WI38 (cell line): ENCODE data around the gene CKS1B.

Experiments used
- H3K4me3 ChIP-seq: 2 replicates; pipeline ENCODE4 v1.5.1; 2011; ENCODE audit warnings: low read depth, mild to moderate bottlenecking, control low read depth, low read length
- TF ChIP-seq, protein P1 (sequence below): IDR thresholded peaks from 2 replicates; pipeline ENCODE4 v1.5.1; 2012; ENCODE audit warnings: low read depth, mild to moderate bottlenecking, control low read depth, low read length

CKS1B gene

DNA sequence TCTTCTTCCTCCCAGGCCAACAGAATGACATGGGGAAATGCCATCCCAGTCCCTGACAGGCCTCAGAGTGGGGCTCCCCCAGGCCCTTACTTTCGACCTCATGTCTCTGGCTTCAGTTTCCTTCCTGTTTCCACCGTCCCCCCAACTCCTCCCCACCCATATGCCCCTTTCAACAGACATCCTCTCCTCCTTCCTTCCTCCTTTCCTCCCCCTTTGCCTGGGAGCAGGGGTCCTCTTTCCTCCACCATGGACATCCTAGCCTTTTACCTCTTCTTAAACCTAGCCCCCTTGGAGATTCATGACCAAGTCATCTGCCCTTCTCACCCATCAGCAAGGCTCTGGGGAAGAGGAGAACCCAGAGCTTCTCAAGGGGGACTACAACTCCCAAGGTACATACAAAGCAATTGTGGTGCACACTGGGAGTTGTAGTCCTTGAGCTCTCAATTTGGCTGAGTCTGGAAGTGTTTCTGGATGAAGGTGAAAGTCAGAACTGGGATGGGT, 32.2 kb downstream of the CKS1B start:
- TF ChIP-seq, protein P1, sequence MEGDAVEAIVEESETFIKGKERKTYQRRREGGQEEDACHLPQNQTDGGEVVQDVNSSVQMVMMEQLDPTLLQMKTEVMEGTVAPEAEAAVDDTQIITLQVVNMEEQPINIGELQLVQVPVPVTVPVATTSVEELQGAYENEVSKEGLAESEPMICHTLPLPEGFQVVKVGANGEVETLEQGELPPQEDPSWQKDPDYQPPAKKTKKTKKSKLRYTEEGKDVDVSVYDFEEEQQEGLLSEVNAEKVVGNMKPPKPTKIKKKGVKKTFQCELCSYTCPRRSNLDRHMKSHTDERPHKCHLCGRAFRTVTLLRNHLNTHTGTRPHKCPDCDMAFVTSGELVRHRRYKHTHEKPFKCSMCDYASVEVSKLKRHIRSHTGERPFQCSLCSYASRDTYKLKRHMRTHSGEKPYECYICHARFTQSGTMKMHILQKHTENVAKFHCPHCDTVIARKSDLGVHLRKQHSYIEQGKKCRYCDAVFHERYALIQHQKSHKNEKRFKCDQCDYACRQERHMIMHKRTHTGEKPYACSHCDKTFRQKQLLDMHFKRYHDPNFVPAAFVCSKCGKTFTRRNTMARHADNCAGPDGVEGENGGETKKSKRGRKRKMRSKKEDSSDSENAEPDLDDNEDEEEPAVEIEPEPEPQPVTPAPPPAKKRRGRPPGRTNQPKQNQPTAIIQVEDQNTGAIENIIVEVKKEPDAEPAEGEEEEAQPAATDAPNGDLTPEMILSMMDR, result no peak
- no peak overlapping the region for H3K4me3 ChIP-seq

GRCh38 chr1:155007251-155007828, 32.9 kb downstream of the CKS1B start:
- no peak overlapping the region for H3K4me3 ChIP-seq
- TF ChIP-seq, protein P1, result no peak

DNA sequence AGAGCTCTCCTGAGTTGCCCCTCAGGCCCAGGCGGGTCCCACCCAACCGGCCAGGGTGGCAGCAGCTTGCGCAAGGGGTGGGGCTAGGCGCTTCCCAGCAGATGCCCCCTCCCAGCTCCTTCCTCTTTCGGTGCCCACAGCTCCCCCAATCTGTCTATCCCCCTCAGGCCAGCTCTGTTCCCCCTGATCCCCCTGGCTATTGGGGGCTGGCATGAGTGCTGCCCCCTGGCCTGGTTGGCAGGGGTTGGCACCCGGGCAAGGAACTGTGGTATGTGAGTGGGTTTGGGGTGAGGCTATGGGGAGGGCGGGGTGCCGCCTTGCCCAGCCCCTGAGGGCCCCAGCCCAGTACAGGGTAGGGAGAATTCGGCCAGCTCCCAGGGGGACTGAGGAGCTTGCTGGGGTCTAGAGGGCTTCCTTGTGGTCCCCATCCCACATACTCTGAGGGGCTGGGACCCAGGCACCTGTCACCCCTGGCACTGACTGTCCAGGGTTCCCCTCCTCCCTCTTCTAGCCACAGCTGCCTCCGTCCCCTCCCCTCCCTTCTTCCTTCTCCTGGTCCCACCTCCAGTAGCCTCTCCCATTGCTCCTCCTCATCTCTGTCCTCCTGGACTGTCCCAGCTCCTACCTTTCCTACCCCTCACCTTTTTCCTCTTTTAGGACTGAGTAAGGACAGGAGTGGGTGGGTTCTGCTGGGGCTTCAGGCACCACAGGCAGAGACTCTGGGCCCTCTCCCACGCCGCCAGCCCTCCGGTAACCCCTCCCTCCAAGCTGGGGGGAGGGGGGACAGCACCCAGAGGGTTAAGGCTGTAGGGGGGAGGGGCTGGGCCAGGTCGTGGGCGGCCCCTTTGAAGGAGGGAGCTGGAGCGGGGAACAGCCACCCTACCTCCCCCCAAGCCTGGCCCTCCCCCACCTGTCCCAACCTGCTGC, 33.8 kb downstream of the CKS1B start:
- TF ChIP-seq, protein P1, result no peak
- H3K4me3 ChIP-seq, result no peak overlapping the region

DNA sequence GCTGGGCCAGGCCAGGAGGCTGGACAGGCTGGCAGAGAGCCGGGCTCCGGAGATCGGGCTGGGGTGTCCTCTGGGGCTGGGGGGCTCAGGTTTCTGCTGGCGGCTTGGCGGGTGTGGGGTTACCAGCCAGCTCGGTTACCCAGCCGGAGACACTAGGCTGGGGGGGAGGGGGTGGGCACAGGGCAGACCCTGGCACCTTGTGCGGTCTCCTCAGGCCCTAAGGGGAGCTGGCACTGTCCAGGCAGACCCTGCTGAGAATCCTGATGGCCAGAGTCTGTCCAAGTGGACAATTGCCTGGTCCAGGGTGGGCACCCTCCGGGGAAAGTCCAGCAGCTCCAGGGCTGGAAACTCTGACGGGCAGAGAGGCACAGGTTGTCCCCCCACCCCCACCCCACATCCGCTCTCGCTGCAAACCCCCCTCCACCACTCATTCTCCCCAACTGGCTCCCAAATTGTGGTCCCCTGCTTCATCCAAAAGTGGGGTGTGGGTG, 34.8 kb downstream of the CKS1B start:
- TF ChIP-seq, protein P1, result no peak
- H3K4me3 ChIP-seq, result no peak overlapping the region

DNA sequence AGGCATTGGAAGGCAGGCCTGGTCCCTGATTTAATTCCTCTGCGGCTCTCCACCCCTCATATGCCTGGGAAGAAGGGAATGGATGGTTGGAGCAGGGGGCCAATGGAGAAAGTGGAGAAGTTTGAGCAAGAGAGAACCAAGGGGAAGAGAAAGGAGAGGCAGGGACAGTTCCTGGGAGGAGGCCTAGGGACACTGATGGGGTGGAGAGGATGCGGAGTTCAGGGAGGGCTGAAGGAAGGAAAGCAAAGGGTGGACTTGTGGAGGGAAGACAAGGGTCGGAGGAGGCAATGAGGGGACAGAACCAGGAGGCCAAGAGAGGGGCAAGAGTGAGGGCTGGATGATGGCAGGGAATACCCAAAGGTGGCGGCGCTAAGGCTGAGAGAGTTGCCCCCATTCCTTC, 35.3 kb downstream of the CKS1B start:
- H3K4me3 ChIP-seq, result no peak overlapping the region
- TF ChIP-seq, protein P1, result no peak

DNA sequence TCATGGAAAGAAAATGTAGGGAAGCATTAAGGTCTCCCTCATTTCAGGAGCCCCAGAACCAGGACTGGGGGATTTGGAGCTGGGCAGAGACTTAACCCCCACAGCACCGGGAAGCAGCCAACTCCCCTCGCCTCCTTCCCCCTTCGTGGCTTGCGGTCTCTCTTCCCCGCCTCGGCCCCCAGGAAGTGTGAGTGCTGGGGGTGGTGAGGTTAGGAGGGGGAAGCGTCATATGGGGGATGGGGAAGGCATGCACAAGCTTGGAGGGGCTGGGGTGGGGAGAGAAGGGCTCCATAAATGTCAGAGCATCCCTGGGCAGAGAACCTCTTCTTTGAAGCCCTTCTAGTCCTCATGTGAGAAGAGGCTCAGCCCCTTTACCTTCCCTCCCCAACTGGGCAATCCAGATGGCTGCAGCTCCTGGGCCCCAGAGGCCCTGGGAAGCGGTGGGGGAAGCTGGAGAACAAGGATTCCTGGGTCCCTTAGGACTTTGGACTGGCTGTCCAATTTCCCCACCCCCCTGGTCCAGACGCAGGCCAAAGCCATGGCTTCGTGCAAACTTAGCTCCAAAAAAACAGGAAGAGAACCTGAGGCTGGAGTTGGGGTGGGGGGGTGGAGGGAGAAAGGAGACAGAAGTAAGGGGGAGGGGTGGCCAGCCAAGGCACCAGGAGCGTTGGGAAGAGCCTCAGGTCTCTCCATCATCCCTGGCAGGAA, 35.9 kb downstream of the CKS1B start:
- TF ChIP-seq, protein P1, result no peak
- H3K4me3 ChIP-seq, result no peak overlapping the region
